Cardiac muscle cell (in vitro differentiated cells and primary cell): ENCODE measurements around the gene CRELD2. TPM values are rescaled to one million over a fixed set of nuclear protein-coding genes. Genes with fewer than 3 reads are reported as not detected.

Source experiments
- DNase-seq, 2 donors: peaks; one replicate each; pipeline versions ENCODE4 v3.0.0 to v3.0.0-alpha.2; 2010 to 2017; ENCODE audit warnings: low read depth in 1 of 2, low spot score in 1 of 2
- H3K27ac ChIP-seq: fragments of 200-600 bp; sonication (generic); 2 replicates; pipeline ENCODE4 v1.5.1; 2016
- H3K27me3 ChIP-seq: fragments of 200-600 bp; sonication (generic); 2 replicates; pipeline ENCODE4 v1.6.0; 2016; ENCODE audit warnings: control low read depth
- H3K36me3 ChIP-seq: fragments of 200-600 bp; sonication (generic); 2 replicates; pipeline ENCODE4 v1.5.1; 2016; ENCODE audit warnings: control low read depth
- H3K4me1 ChIP-seq: fragments of 200-600 bp; sonication (generic); 2 replicates; pipeline ENCODE4 v1.8.1; 2017; ENCODE audit warnings: low read depth, mild to moderate bottlenecking, mixed run types
- H3K4me3 ChIP-seq: fragments of 200-600 bp; sonication (generic); 2 replicates; pipeline ENCODE4 v1.5.1; 2016; ENCODE audit warnings: mild to moderate bottlenecking
- H3K9me3 ChIP-seq: fragments of 200-600 bp; sonication (generic); 2 replicates; pipeline ENCODE4 v1.5.1; 2017; ENCODE audit warnings: low read depth, mild to moderate bottlenecking, control low read depth
- polyA plus RNA-seq: library from polyadenylated mRNA; unstranded; fragments of >200 nt; fragmentation: Nextera tagmentation; extraction: Ambion mirVana; gene quantifications from 2 replicates; pipeline ENCODE4 v1.2.1, GENCODE V29; 2016
- total RNA-seq: library from RNA; depleted of rRNA; stranded (reverse); fragments of >200 nt; gene quantifications from 2 replicates; pipeline ENCODE4 v1.2.3, GENCODE V29; 2016
- TF ChIP-seq, protein P1 (sequence below): IDR thresholded peaks from 2 replicates; pipeline ENCODE4 v1.5.1; 2012; ENCODE audit warnings: low read depth, mild to moderate bottlenecking, low read length

CRELD2 gene
- total and polyA plus RNA-seq, 2 experiments from 2014 or later: 36.0 to 112 TPM

DNA sequence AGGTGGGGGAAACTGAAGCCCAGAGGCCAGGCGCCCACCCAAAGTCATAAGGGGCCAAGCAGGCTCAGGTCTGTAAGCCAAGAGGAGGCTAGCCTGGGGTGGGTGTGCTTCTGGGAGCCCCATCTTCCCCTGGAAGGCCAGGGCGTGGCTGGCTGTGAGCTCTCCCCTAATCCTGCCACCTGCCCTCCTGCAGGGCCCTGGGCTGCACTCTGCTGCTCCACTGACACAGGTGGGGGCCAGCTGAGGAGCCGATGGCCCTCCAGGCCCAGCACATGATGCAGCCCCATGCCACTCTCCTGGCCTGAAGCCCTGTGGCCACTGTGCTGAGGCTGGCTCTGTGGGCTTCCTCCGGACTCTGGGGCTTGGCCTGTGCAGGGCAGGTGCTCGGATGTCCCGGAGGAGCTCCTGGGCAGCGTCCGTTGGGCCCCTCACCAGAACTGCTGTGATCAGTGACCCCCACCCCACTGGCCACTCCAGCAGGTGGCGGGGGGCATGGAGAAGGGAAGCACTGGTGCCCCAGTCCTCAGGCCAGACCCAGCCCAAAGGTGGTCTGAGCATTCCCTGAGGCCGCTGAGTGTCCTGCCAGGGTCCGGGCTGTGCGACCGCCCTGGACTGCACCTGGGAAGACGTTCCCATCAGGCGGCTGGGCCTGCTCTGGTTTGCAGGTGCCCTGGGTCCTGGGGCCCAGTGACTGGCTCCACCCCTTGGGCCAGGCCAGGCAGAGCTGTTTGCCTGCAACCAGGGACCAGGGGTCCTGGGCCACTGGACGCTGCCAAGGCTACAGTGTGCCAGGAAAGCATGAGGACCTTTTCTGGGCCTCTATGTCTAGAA is 50.6 kb downstream of the CRELD2 start:
- Histone ChIP-seq H3K27me3 (peaks cover 20% of the 10 kb centered on the region), H3K9me3 (no peaks in the 10 kb centered on the region), H3K4me1 (peaks cover 32% of the 10 kb centered on the region), H3K27ac (no peak overlapping the region), H3K4me3 (no peak overlapping the region), H3K36me3 (no peaks in the 10 kb centered on the region)
- TF ChIP-seq, protein P1, sequence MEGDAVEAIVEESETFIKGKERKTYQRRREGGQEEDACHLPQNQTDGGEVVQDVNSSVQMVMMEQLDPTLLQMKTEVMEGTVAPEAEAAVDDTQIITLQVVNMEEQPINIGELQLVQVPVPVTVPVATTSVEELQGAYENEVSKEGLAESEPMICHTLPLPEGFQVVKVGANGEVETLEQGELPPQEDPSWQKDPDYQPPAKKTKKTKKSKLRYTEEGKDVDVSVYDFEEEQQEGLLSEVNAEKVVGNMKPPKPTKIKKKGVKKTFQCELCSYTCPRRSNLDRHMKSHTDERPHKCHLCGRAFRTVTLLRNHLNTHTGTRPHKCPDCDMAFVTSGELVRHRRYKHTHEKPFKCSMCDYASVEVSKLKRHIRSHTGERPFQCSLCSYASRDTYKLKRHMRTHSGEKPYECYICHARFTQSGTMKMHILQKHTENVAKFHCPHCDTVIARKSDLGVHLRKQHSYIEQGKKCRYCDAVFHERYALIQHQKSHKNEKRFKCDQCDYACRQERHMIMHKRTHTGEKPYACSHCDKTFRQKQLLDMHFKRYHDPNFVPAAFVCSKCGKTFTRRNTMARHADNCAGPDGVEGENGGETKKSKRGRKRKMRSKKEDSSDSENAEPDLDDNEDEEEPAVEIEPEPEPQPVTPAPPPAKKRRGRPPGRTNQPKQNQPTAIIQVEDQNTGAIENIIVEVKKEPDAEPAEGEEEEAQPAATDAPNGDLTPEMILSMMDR: no peak
- no peak for DNase-seq

DNA sequence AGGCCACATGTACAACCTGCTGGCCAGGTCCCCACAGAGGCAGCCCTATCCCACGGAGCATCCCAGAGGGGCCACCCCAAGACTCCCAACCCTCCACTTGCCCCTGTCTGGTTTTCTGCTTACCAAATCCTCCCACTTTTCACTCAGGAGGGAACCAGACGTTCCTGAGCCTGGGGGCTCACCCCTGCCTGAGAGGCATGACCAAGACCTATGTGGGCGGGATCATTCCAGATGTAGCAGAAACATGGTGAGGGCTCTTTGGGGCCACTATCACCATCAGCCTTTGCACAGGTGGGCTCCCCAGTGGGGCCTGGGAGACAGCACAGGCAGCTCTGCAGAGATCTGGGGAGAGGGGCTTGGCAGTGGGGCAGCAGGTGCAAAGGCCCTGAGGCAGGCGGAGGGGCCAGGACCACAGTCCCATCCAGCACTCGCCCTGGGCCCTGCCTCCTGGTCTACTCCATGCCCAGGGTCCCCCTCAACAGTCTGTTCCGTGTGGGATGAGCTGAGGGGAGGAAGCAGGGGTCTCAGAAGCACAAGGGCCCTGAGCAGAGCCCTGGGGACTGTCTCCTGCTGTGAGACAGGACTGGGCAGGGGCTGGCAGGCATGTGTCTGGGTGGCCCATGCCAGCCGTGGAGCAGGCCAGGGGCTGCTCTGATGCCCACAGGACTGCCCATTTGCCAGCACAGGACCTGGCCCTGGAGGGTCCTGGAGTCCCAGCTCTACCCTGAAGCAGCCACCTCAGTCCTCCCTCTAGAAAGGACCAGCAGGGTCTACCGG is 51.5 kb downstream of the CRELD2 start:
- Histone ChIP-seq H3K4me1 (peaks cover 32% of the 10 kb centered on the region), H3K36me3 (no peaks in the 10 kb centered on the region), H3K9me3 (no peaks in the 10 kb centered on the region), H3K27ac (no peak overlapping the region), H3K27me3 (peaks cover 20% of the 10 kb centered on the region), H3K4me3 (no peak overlapping the region)
- no peak for DNase-seq
- TF ChIP-seq, protein P1: no peak

- Histone ChIP-seq H3K27me3 (peaks cover 20% of the 10 kb centered on the region), H3K4me3 (peak overlapping the region; percentile 19), H3K4me1 (peaks cover 26% of the 10 kb centered on the region), H3K27ac (no peak overlapping the region), H3K9me3 (no peaks in the 10 kb centered on the region), H3K36me3 (no peaks in the 10 kb centered on the region)
- DNase-seq: peak; percentile 78 to 94
- TF ChIP-seq, protein P1: no peak
These were observed 52.2 kb downstream of the CRELD2 start for GRCh38 chr22:49970528-49971231.

DNA sequence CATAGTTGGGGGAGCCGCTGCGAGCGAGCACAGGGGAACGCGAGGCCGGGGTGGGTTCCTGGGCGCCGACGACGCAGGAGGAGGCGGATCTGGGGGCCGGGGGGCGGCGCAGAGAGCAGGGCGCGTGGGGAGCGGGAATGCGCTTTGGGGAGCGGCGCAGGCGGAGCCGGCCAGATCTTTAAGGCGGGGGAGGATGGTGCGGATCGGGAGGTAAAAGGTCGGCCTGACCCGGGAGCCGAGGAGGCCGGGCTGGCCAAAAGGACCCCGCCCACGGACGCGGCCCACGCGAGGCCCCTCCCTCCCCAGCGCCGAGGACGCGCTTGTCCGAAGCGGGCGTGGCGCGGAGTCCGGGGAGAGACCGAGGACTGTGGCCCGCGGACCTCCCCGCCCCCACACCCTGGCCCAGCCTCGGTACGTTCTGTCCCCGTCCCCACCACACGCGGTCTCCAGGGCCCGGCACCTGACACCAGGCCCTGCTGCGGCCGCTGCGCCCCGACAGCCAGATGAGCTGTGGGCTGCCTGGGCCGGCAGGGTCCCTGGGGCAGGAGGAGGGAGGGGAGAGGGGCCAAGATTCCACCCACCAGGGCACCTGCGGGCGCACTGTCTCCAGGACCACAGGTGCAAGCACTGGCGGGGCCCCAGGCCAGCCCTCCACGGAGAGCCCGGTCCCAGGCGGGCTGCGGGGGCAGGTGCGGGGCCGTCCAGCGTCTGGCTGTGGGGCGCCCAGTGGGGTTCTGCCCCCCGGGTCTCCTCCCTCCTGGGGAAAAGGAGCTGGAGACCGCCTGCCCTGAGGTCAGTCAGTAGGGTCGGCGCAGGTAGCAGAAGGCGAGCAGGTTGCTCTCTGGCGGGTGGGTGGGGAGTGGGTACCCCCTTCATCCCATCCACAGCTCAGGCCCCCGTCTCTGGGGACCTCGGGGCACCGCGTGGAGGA is 53.1 kb downstream of the CRELD2 start:
- H3K4me3 ChIP-seq: peak overlapping the region; percentile 19
- TF ChIP-seq, protein P1: no peak

More for the DNA sequence above, 53.1 kb downstream of the CRELD2 start:
- Histone ChIP-seq H3K4me1 (peaks cover 18% of the 10 kb centered on the region), H3K27me3 (peaks cover 20% of the 10 kb centered on the region), H3K27ac (no peak overlapping the region), H3K9me3 (no peaks in the 10 kb centered on the region), H3K36me3 (no peaks in the 10 kb centered on the region)
- peak; percentile 42 to 72 for DNase-seq
